Measurements from ENCODE around the gene VKORC1.
"Not testable (repeated sequence)": the region's sequence is repeated elsewhere in the genome, so short reads cannot be mapped to it uniquely, and the experiment has no call there.

The VKORC1 gene

GRCh38 chr16:31094424-31095120, at the start of gene VKORC1:
Gene VKORC1, minus strand, starts transcription at chr16:31094797. Its CDS starts 68 bp downstream, at chr16:31094729.
- no peaks in the 10 kb centered on the region for H3K9me3 ChIP-seq (ENCODE audit: insufficient read depth, low read depth, low read length)
- peak within 1 kb of the TSS; percentile 39 for H3K27ac ChIP-seq (ENCODE audit: low read length)
- H3K4me3 ChIP-seq (ENCODE audit: low read length): peak within 1 kb of the TSS; percentile 98
- H3K9ac ChIP-seq (ENCODE audit: low read depth, low read length): peak within 1 kb of the TSS; percentile 87
- no peaks in the 10 kb centered on the region for H3K27me3 ChIP-seq (ENCODE audit: insufficient read depth, low read length)
- 0 out of 2 replicates have a peak, but pooled peaks cover 3% of the 10 kb centered on the region for H3K4me1 ChIP-seq (ENCODE audit: insufficient read depth, low read length)
- H3K36me3 ChIP-seq (ENCODE audit: insufficient read depth, low read depth, low read length): peaks cover 17% of the 10 kb centered on the region

GRCh38 chr16:31143694-31144148, 49.1 kb upstream of the VKORC1 start:
- Histone ChIP-seq H3K36me3 (ENCODE audit: insufficient read depth, low read depth, low read length) (no peaks in the 10 kb centered on the region), H3K4me1 (ENCODE audit: insufficient read depth, low read length) (peaks cover 11% of the 10 kb centered on the region; the same call in 1 of the 2 replicates), H3K4me3 (ENCODE audit: low read length) (no peak overlapping the region), H3K9ac (ENCODE audit: low read depth, low read length) (no peak overlapping the region), H3K27me3 (ENCODE audit: insufficient read depth, low read length) (peaks cover 49% of the 10 kb centered on the region), H3K9me3 (ENCODE audit: insufficient read depth, low read depth, low read length) (no peaks in the 10 kb centered on the region), H3K27ac (ENCODE audit: low read length) (no peak overlapping the region)

- no peaks in the 10 kb centered on the region for H3K36me3 ChIP-seq (ENCODE audit: insufficient read depth, low read depth, low read length)
- H3K4me3 ChIP-seq (ENCODE audit: low read length): peak overlapping the region; percentile 57; the same call in 1 of the 2 replicates
- peaks cover 44% of the 10 kb centered on the region for H3K27me3 ChIP-seq (ENCODE audit: insufficient read depth, low read length)
- no peak overlapping the region for H3K27ac ChIP-seq (ENCODE audit: low read length)
- H3K4me1 ChIP-seq (ENCODE audit: insufficient read depth, low read length): peaks cover 16% of the 10 kb centered on the region
- H3K9me3 ChIP-seq (ENCODE audit: insufficient read depth, low read depth, low read length): no peaks in the 10 kb centered on the region
- H3K9ac ChIP-seq (ENCODE audit: low read depth, low read length): no peak overlapping the region
Measured at GRCh38 chr16:31143011-31143693, 48.6 kb upstream of the VKORC1 start.

GRCh38 chr16:31142109-31143010, 47.8 kb upstream of the VKORC1 start:
- Histone ChIP-seq H3K36me3 (ENCODE audit: insufficient read depth, low read depth, low read length) (no peaks in the 10 kb centered on the region), H3K4me1 (ENCODE audit: insufficient read depth, low read length) (peaks cover 16% of the 10 kb centered on the region), H3K4me3 (ENCODE audit: low read length) (peak overlapping the region; percentile 57; the same call in 1 of the 2 replicates), H3K9ac (ENCODE audit: low read depth, low read length) (peak overlapping the region; percentile 37; the same call in 1 of the 2 replicates), H3K27me3 (ENCODE audit: insufficient read depth, low read length) (peaks cover 36% of the 10 kb centered on the region), H3K27ac (ENCODE audit: low read length) (peak overlapping the region; percentile 3), H3K9me3 (ENCODE audit: insufficient read depth, low read depth, low read length) (no peaks in the 10 kb centered on the region)

- peak overlapping the region; percentile 3 for H3K27ac ChIP-seq (ENCODE audit: low read length)
- no peaks in the 10 kb centered on the region for H3K36me3 ChIP-seq (ENCODE audit: insufficient read depth, low read depth, low read length)
- H3K4me3 ChIP-seq (ENCODE audit: low read length): peak overlapping the region; percentile 28; the same call in 1 of the 2 replicates
- H3K9me3 ChIP-seq (ENCODE audit: insufficient read depth, low read depth, low read length): no peaks in the 10 kb centered on the region
- H3K9ac ChIP-seq (ENCODE audit: low read depth, low read length): peak overlapping the region; percentile 35; the same call in 1 of the 2 replicates
- peaks cover 28% of the 10 kb centered on the region for H3K27me3 ChIP-seq (ENCODE audit: insufficient read depth, low read length)
- peaks cover 16% of the 10 kb centered on the region for H3K4me1 ChIP-seq (ENCODE audit: insufficient read depth, low read length)
Measured at GRCh38 chr16:31141489-31142108, 47.0 kb upstream of the VKORC1 start.

- H3K9me3 ChIP-seq (ENCODE audit: insufficient read depth, low read depth, low read length); H3K36me3 ChIP-seq (ENCODE audit: insufficient read depth, low read depth, low read length); H3K9ac ChIP-seq (ENCODE audit: low read depth, low read length): not testable (repeated sequence)
- peak overlapping the region; percentile 3 for H3K27ac ChIP-seq (ENCODE audit: low read length)
- H3K4me3 ChIP-seq (ENCODE audit: low read length): peak overlapping the region; percentile 28; the same call in 1 of the 2 replicates
- H3K27me3 ChIP-seq (ENCODE audit: insufficient read depth, low read length): peaks cover 23% of the 10 kb centered on the region
- H3K4me1 ChIP-seq (ENCODE audit: insufficient read depth, low read length): peaks cover 16% of the 10 kb centered on the region
Measured at GRCh38 chr16:31141071-31141469, 46.5 kb upstream of the VKORC1 start.

GRCh38 chr16:31138621-31139578, 44.3 kb upstream of the VKORC1 start:
- Histone ChIP-seq H3K9me3 (ENCODE audit: insufficient read depth, low read depth, low read length) (no peaks in the 10 kb centered on the region), H3K36me3 (ENCODE audit: insufficient read depth, low read depth, low read length) (no peaks in the 10 kb centered on the region), H3K9ac (ENCODE audit: low read depth, low read length) (peak overlapping the region; percentile 39; the same call in 1 of the 2 replicates), H3K4me3 (ENCODE audit: low read length) (no peak overlapping the region), H3K27me3 (ENCODE audit: insufficient read depth, low read length) (peaks cover 14% of the 10 kb centered on the region), H3K27ac (ENCODE audit: low read length) (no peak overlapping the region), H3K4me1 (ENCODE audit: insufficient read depth, low read length) (peaks cover 27% of the 10 kb centered on the region)

- not testable (repeated sequence) for H3K4me3 ChIP-seq (ENCODE audit: low read length); H3K9ac ChIP-seq (ENCODE audit: low read depth, low read length); H3K27me3 ChIP-seq (ENCODE audit: insufficient read depth, low read length); H3K9me3 ChIP-seq (ENCODE audit: insufficient read depth, low read depth, low read length); H3K27ac ChIP-seq (ENCODE audit: low read length)
- peaks cover 35% of the 10 kb centered on the region for H3K4me1 ChIP-seq (ENCODE audit: insufficient read depth, low read length)
- peaks cover 14% of the 10 kb centered on the region for H3K36me3 ChIP-seq (ENCODE audit: insufficient read depth, low read depth, low read length)
Measured at GRCh38 chr16:31136822-31137499, 42.4 kb upstream of the VKORC1 start.

- Histone ChIP-seq H3K9me3 (ENCODE audit: insufficient read depth, low read depth, low read length) (no peaks in the 10 kb centered on the region), H3K4me1 (ENCODE audit: insufficient read depth, low read length) (peaks cover 35% of the 10 kb centered on the region), H3K36me3 (ENCODE audit: insufficient read depth, low read depth, low read length) (peaks cover 21% of the 10 kb centered on the region), H3K27me3 (ENCODE audit: insufficient read depth, low read length) (no peaks in the 10 kb centered on the region), H3K27ac (ENCODE audit: low read length) (no peak overlapping the region), H3K9ac (ENCODE audit: low read depth, low read length) (no peak overlapping the region), H3K4me3 (ENCODE audit: low read length) (peak overlapping the region; percentile 90; the same call in 1 of the 2 replicates)
Measured at GRCh38 chr16:31136287-31136662, 41.7 kb upstream of the VKORC1 start.

Data from iPS-20b (cell line).